Measurements from ENCODE around the gene MASP1. TPM values are rescaled to one million over a fixed set of nuclear protein-coding genes. Genes with fewer than 3 reads are reported as not detected.

MASP1 gene
- total RNA-seq, 1 experiment from 2014 or later: not detected

DNA sequence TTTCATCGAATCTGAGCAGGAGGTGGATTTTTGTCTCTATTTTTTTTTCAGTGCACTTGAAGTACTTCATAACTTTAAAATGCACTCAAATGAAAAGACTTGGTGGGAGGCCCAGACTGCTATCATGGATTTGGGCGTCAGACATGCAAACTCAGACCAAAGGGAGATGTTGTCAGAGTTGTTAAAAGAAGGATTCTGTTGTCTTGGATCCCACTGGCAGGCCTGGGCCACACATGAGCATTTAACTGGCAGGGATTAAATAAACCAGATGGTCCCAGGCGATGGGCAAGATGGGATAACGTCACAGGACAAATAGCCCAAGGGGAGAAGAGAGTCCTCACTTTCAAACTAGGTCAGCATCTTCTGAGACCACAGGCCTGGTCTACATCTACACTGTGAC, 78.8 kb downstream of the MASP1 start:
- BruUV-seq (replicated peaks): no TSS peak
- Histone ChIP-seq H4K20me1 (ENCODE audit: insufficient read depth) (no peaks in the 10 kb centered on the region), H3K79me2 (ENCODE audit: insufficient read depth, low read length) (no peaks in the 10 kb centered on the region), H3K4me3 (replicated peaks in 1 of 2; ENCODE audit: low read depth in 1 of 2, low read length in 2 of 2) (no peak overlapping the region), H3K4me1 (ENCODE audit: control insufficient read depth in 1 of 2, insufficient read depth in 2 of 2, low read length in 2 of 2) (peaks cover 0 to 5% of the 10 kb centered on the region in 2 experiments; a peak in 1 of 4 replicates), H3K27me3 (ENCODE audit: insufficient read depth, low read length) (no peaks in the 10 kb centered on the region), H3K36me3 (ENCODE audit: control insufficient read depth in 1 of 2, insufficient read depth in 2 of 2, low read length in 2 of 2) (no peaks in the 10 kb centered on the region), H2AFZ (ENCODE audit: low read depth, low read length, poor library complexity, severe bottlenecking) (no peak overlapping the region), H3K9ac (ENCODE audit: low read length) (no peak overlapping the region), H3K4me2 (ENCODE audit: low read length) (no peak overlapping the region), H3K9me2 (ENCODE audit: insufficient read depth) (no peaks in the 10 kb centered on the region), H3K27ac (ENCODE audit: low read depth, low read length) (no peak overlapping the region), H3K9me3 (ENCODE audit: control insufficient read depth in 1 of 2, insufficient read depth in 1 of 2, low read depth in 1 of 2, low read length in 2 of 2) (no peaks in the 10 kb centered on the region)
- ChIA-PET RAD21 (ENCODE audit: low non-redundant PET in 1 of 2, low total read pairs in 2 of 2, uncharacterized antibody in 2 of 2, unreplicated experiment in 2 of 2) (no interaction called here), POLR2A (no interaction called here), CTCF (no interaction called here)
- intact Hi-C loops (cut with micrococcal nuclease): no loop called here
- TF ChIP-seq ZFX (IDR thresholded peaks at IDR 0.05): no peak
- TF ChIP-seq TCF7L2 (IDR thresholded peaks at IDR 0.05; ENCODE audit: borderline replicate concordance, extremely low read depth, insufficient read depth, insufficient read length): no peak
- no peak for TF ChIP-seq EZH2 (IDR thresholded peaks at IDR 0.05)
- TF ChIP-seq, protein P1, sequence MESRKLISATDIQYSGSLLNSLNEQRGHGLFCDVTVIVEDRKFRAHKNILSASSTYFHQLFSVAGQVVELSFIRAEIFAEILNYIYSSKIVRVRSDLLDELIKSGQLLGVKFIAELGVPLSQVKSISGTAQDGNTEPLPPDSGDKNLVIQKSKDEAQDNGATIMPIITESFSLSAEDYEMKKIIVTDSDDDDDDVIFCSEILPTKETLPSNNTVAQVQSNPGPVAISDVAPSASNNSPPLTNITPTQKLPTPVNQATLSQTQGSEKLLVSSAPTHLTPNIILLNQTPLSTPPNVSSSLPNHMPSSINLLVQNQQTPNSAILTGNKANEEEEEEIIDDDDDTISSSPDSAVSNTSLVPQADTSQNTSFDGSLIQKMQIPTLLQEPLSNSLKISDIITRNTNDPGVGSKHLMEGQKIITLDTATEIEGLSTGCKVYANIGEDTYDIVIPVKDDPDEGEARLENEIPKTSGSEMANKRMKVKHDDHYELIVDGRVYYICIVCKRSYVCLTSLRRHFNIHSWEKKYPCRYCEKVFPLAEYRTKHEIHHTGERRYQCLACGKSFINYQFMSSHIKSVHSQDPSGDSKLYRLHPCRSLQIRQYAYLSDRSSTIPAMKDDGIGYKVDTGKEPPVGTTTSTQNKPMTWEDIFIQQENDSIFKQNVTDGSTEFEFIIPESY (IDR thresholded peaks at IDR 0.05; ENCODE audit: extremely low read depth, insufficient replicate concordance, low read length): no peak
- no peak for TF ChIP-seq CEBPB (IDR thresholded peaks at IDR 0.05; ENCODE audit: low read depth)
- TF ChIP-seq SP1 (IDR thresholded peaks at IDR 0.05; ENCODE audit: low read depth): no peak
- TF ChIP-seq, protein P2, sequence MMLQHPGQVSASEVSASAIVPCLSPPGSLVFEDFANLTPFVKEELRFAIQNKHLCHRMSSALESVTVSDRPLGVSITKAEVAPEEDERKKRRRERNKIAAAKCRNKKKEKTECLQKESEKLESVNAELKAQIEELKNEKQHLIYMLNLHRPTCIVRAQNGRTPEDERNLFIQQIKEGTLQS (IDR thresholded peaks at IDR 0.05): no peak
- TF ChIP-seq SRF (IDR thresholded peaks at IDR 0.05; ENCODE audit: low read depth): no peak
- TF ChIP-seq YY1 (IDR thresholded peaks at IDR 0.05; ENCODE audit: extremely low read depth, insufficient replicate concordance, low read depth, low read length): no peak
- TF ChIP-seq SIN3A (IDR thresholded peaks at IDR 0.05; ENCODE audit: low read depth): no peak
- TF ChIP-seq, protein P3, sequence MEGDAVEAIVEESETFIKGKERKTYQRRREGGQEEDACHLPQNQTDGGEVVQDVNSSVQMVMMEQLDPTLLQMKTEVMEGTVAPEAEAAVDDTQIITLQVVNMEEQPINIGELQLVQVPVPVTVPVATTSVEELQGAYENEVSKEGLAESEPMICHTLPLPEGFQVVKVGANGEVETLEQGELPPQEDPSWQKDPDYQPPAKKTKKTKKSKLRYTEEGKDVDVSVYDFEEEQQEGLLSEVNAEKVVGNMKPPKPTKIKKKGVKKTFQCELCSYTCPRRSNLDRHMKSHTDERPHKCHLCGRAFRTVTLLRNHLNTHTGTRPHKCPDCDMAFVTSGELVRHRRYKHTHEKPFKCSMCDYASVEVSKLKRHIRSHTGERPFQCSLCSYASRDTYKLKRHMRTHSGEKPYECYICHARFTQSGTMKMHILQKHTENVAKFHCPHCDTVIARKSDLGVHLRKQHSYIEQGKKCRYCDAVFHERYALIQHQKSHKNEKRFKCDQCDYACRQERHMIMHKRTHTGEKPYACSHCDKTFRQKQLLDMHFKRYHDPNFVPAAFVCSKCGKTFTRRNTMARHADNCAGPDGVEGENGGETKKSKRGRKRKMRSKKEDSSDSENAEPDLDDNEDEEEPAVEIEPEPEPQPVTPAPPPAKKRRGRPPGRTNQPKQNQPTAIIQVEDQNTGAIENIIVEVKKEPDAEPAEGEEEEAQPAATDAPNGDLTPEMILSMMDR (IDR thresholded peaks at IDR 0.05 in 2 of 3, conservative IDR thresholded peaks at IDR 0.05 in 1 of 3; ENCODE audit: borderline replicate concordance in 1 of 3, insufficient read depth in 1 of 3, low read depth in 2 of 3, low read length in 2 of 3): no peak
- TF ChIP-seq RAD21 (IDR thresholded peaks at IDR 0.05; ENCODE audit: low read depth): no peak
- TF ChIP-seq CBX3 (IDR thresholded peaks at IDR 0.05; ENCODE audit: low read depth): no peak
- no peak for TF ChIP-seq ELF1 (IDR thresholded peaks at IDR 0.05; ENCODE audit: borderline replicate concordance, low read depth)
- TF ChIP-seq, protein P4, sequence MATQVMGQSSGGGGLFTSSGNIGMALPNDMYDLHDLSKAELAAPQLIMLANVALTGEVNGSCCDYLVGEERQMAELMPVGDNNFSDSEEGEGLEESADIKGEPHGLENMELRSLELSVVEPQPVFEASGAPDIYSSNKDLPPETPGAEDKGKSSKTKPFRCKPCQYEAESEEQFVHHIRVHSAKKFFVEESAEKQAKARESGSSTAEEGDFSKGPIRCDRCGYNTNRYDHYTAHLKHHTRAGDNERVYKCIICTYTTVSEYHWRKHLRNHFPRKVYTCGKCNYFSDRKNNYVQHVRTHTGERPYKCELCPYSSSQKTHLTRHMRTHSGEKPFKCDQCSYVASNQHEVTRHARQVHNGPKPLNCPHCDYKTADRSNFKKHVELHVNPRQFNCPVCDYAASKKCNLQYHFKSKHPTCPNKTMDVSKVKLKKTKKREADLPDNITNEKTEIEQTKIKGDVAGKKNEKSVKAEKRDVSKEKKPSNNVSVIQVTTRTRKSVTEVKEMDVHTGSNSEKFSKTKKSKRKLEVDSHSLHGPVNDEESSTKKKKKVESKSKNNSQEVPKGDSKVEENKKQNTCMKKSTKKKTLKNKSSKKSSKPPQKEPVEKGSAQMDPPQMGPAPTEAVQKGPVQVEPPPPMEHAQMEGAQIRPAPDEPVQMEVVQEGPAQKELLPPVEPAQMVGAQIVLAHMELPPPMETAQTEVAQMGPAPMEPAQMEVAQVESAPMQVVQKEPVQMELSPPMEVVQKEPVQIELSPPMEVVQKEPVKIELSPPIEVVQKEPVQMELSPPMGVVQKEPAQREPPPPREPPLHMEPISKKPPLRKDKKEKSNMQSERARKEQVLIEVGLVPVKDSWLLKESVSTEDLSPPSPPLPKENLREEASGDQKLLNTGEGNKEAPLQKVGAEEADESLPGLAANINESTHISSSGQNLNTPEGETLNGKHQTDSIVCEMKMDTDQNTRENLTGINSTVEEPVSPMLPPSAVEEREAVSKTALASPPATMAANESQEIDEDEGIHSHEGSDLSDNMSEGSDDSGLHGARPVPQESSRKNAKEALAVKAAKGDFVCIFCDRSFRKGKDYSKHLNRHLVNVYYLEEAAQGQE (IDR thresholded peaks at IDR 0.05; ENCODE audit: low read depth): no peak
- no peak for TF ChIP-seq FOSL1 (IDR thresholded peaks at IDR 0.05; ENCODE audit: low read depth)
- TF ChIP-seq, protein P5, sequence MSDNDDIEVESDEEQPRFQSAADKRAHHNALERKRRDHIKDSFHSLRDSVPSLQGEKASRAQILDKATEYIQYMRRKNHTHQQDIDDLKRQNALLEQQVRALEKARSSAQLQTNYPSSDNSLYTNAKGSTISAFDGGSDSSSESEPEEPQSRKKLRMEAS (IDR thresholded peaks at IDR 0.05): no peak
- TF ChIP-seq EZH2phosphoT487 (IDR thresholded peaks at IDR 0.05; ENCODE audit: borderline replicate concordance): no peak
- no peak for ATAC-seq
- no peak for DNase-seq (ENCODE audit: low read depth, low spot score)
